OCI-LY3 (cell line): ENCODE results near the gene ARPIN.

Experiments used
- H2AFZ ChIP-seq: fragments of 200-600, 300-600 bp; shearing (Covaris generic); 2 replicates; pipeline ENCODE4 v1.6.0; 2014; ENCODE audit warnings: antibody characterized with exemption, low read depth, low read length
- H3K27ac ChIP-seq: fragments of 200-600, 300-600 bp; sonication (generic); 2 replicates; pipeline ENCODE4 v1.5.1; 2014; ENCODE audit warnings: mild to moderate bottlenecking, low read length, moderate library complexity, mixed read lengths
- H3K27me3 ChIP-seq: fragments of 200-600, 300-600 bp; sonication (generic); 2 replicates; pipeline ENCODE4 v1.6.1; 2014; ENCODE audit warnings: low read depth, low read length, mixed read lengths
- H3K36me3 ChIP-seq: fragments of 200-600, 300-600 bp; sonication (generic); replicated peaks from 2 replicates; pipeline ENCODE3; 2014; ENCODE audit warnings: low read depth, low read length, mixed read lengths
- H3K4me1 ChIP-seq: fragments of 300-600, 200-600 bp; sonication (generic); 2 replicates; pipeline ENCODE4 v1.6.1; 2014; ENCODE audit warnings: low read length, mixed read lengths
- H3K4me2 ChIP-seq: fragments of 200-600, 300-600 bp; sonication (generic); 2 replicates; pipeline ENCODE4 v1.6.1; 2014; ENCODE audit warnings: low read length, mixed read lengths
- H3K4me3 ChIP-seq: fragments of 300-600, 200-600 bp; sonication (generic); 2 replicates; pipeline ENCODE4 v1.5.1; 2014; ENCODE audit warnings: antibody characterized with exemption, mild to moderate bottlenecking, low read length, moderate library complexity
- H3K79me2 ChIP-seq: fragments of 300-600, 200-600 bp; shearing (Covaris generic); 2 replicates; pipeline ENCODE4 v1.6.1; 2014; ENCODE audit warnings: mild to moderate bottlenecking, low read length, mixed read lengths
- H3K9ac ChIP-seq: fragments of 300-600, 200-600 bp; shearing (Covaris generic); 2 replicates; pipeline ENCODE4 v1.6.0; 2014; ENCODE audit warnings: mild to moderate bottlenecking, low read length, moderate library complexity
- H3K9me3 ChIP-seq: fragments of 200-600, 300-600 bp; shearing (Covaris generic); 2 replicates; pipeline ENCODE4 v1.6.1; 2014; ENCODE audit warnings: low read length, mixed read lengths; ENCODE audit not compliant: insufficient read depth
- H4K20me1 ChIP-seq: fragments of 200-600, 300-600 bp; sonication (generic); 2 replicates; pipeline ENCODE4 v1.6.1; 2016; ENCODE audit warnings: low read length, mixed read lengths; ENCODE audit not compliant: insufficient read depth
- CTCF ChIP-seq: fragments of 200-600, 300-600 bp; sonication (generic); IDR thresholded peaks from 2 replicates; pipeline ENCODE4 v1.5.1; 2014; ENCODE audit warnings: antibody characterized with exemption, low read length, low read depth
- EZH2phosphoT487 ChIP-seq: fragments of 200-600 bp; shearing (Covaris generic); IDR thresholded peaks from 2 replicates; pipeline ENCODE4 v1.6.1; 2018; ENCODE audit warnings: antibody characterized with exemption, mixed run types, low read depth

The ARPIN gene

GRCh38 chr15:89909611-89910010, 3.1 kb downstream of the ARPIN start:
- Histone ChIP-seq H3K27ac (no peak overlapping the region), H3K4me2 (no peak overlapping the region), H3K9ac (no peak overlapping the region), H2AFZ (no peak overlapping the region), H3K79me2 (no peaks in the 10 kb centered on the region), H3K9me3 (no peaks in the 10 kb centered on the region), H3K36me3 (no peaks in the 10 kb centered on the region), H4K20me1 (no peaks in the 10 kb centered on the region), H3K4me3 (no peak overlapping the region), H3K4me1 (peaks cover 33% of the 10 kb centered on the region), H3K27me3 (no peaks in the 10 kb centered on the region)
- no peak for TF ChIP-seq EZH2phosphoT487
- TF ChIP-seq CTCF = no peak

GRCh38 chr15:89908226-89908625, 4.5 kb downstream of the ARPIN start:
- Histone ChIP-seq H3K9me3 (no peaks in the 10 kb centered on the region), H3K27me3 (no peaks in the 10 kb centered on the region), H4K20me1 (no peaks in the 10 kb centered on the region), H3K4me3 (no peak overlapping the region), H3K27ac (no peak overlapping the region), H2AFZ (no peak overlapping the region), H3K36me3 (no peaks in the 10 kb centered on the region), H3K4me1 (peaks cover 39% of the 10 kb centered on the region), H3K9ac (no peak overlapping the region), H3K79me2 (no peaks in the 10 kb centered on the region), H3K4me2 (no peak overlapping the region)
- TF ChIP-seq EZH2phosphoT487 (no peak), CTCF (no peak)

- H3K36me3 ChIP-seq = no peaks in the 10 kb centered on the region
- no peaks in the 10 kb centered on the region for H3K27me3 ChIP-seq
- no peak overlapping the region for H3K4me3 ChIP-seq
- TF ChIP-seq EZH2phosphoT487 (no peak), CTCF (no peak)
- H3K9ac ChIP-seq = no peak overlapping the region
- no peaks in the 10 kb centered on the region for H3K79me2 ChIP-seq
- H3K4me1 ChIP-seq = peaks cover 39% of the 10 kb centered on the region
- no peak overlapping the region for H3K4me2 ChIP-seq
- H3K27ac ChIP-seq = no peak overlapping the region
- H4K20me1 ChIP-seq = no peaks in the 10 kb centered on the region
- no peaks in the 10 kb centered on the region for H3K9me3 ChIP-seq
- H2AFZ ChIP-seq = no peak overlapping the region
These were observed 5.5 kb downstream of the ARPIN start for GRCh38 chr15:89907289-89907688.

- Histone ChIP-seq H3K4me3 (no peak overlapping the region), H4K20me1 (no peaks in the 10 kb centered on the region), H3K9me3 (no peaks in the 10 kb centered on the region), H3K4me1 (peaks cover 26% of the 10 kb centered on the region), H2AFZ (no peak overlapping the region), H3K9ac (no peak overlapping the region), H3K27me3 (no peaks in the 10 kb centered on the region), H3K79me2 (no peaks in the 10 kb centered on the region), H3K36me3 (no peaks in the 10 kb centered on the region), H3K4me2 (no peak overlapping the region), H3K27ac (no peak overlapping the region)
- TF ChIP-seq EZH2phosphoT487 = no peak
- TF ChIP-seq CTCF = no peak
These were observed 6.8 kb downstream of the ARPIN start for GRCh38 chr15:89905846-89906378.
